ENCODE results near the gene FUT1. TPM values are rescaled to one million over a fixed set of nuclear protein-coding genes. Genes with fewer than 3 reads are reported as not detected.

FUT1 gene
- total RNA-seq, 1 donor from 2014 or later, result 4.3 TPM

DNA sequence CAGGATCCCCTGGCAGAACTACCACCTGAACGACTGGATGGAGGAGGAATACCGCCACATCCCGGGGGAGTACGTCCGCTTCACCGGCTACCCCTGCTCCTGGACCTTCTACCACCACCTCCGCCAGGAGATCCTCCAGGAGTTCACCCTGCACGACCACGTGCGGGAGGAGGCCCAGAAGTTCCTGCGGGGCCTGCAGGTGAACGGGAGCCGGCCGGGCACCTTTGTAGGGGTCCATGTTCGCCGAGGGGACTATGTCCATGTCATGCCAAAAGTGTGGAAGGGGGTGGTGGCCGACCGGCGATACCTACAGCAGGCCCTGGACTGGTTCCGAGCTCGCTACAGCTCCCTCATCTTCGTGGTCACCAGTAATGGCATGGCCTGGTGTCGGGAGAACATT lies 49.1 kb downstream of the FUT1 start:
- peaks cover 6% of the 10 kb centered on the region for H3K27me3 Mint-ChIP-seq (ENCODE audit: low read depth)
- no peak for DNase-seq (ENCODE audit: low spot score in 2 of 2, unreplicated experiment in 2 of 2)
- H3K36me3 Mint-ChIP-seq, result peaks cover 43% of the 10 kb centered on the region
- no peak overlapping the region for H3K27ac Mint-ChIP-seq
- H3K4me1 Mint-ChIP-seq, result peaks cover under 1% of the 10 kb centered on the region
- TF ChIP-seq, protein P1, sequence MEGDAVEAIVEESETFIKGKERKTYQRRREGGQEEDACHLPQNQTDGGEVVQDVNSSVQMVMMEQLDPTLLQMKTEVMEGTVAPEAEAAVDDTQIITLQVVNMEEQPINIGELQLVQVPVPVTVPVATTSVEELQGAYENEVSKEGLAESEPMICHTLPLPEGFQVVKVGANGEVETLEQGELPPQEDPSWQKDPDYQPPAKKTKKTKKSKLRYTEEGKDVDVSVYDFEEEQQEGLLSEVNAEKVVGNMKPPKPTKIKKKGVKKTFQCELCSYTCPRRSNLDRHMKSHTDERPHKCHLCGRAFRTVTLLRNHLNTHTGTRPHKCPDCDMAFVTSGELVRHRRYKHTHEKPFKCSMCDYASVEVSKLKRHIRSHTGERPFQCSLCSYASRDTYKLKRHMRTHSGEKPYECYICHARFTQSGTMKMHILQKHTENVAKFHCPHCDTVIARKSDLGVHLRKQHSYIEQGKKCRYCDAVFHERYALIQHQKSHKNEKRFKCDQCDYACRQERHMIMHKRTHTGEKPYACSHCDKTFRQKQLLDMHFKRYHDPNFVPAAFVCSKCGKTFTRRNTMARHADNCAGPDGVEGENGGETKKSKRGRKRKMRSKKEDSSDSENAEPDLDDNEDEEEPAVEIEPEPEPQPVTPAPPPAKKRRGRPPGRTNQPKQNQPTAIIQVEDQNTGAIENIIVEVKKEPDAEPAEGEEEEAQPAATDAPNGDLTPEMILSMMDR (IDR thresholded peaks at IDR 0.05; ENCODE audit: unreplicated experiment), result no peak
- H3K4me3 Mint-ChIP-seq, result no peak overlapping the region
- no peaks in the 10 kb centered on the region for H3K9me3 Mint-ChIP-seq

DNA sequence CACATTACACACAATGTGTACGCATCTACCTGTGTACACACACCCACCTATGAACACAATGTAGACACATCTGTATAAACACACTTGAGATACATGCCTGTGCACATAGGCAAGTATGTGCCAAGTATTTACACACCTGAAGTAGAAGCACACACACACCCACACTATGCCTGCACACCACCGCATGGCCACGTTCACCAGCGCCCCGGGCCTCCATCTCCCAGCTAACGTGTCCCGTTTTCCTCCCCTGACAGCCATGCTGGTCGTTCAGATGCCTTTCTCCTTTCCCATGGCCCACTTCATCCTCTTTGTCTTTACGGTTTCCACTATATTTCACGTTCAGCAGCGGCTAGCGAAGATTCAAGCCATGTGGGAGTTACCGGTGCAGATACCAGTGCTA lies 49.7 kb downstream of the FUT1 start:
- Mint-ChIP-seq H3K27ac (no peak overlapping the region), H3K9me3 (no peaks in the 10 kb centered on the region), H3K36me3 (peaks cover 43% of the 10 kb centered on the region), H3K4me3 (no peak overlapping the region), H3K4me1 (peaks cover 3% of the 10 kb centered on the region), H3K27me3 (ENCODE audit: low read depth) (peaks cover 10% of the 10 kb centered on the region)
- DNase-seq (ENCODE audit: low spot score in 2 of 2, unreplicated experiment in 2 of 2), result no peak
- TF ChIP-seq, protein P1 (IDR thresholded peaks at IDR 0.05; ENCODE audit: unreplicated experiment), result no peak

DNA sequence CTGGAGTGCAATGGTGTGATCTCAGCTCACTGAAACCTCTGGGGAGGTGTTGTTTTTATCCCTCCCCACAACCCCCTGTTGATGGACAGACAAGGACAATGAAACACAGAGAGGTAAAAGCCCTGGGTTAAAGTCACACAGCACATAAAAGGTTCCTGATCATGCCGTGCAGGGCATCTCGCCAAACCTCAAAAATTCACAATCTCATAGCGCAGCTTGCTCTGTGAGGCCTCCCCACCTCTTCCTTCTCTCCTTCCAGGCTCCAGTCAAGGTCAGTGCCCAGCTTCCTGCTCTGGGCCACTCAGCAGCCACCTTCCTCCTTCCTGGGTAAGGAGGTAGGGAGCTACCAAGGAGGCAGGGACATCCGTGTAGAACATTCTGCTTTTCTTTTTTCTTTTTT lies 54.4 kb downstream of the FUT1 start:
- Mint-ChIP-seq H3K27ac (no peak overlapping the region), H3K36me3 (peaks cover 24% of the 10 kb centered on the region), H3K4me1 (peaks cover 15% of the 10 kb centered on the region), H3K27me3 (ENCODE audit: low read depth) (peaks cover 42% of the 10 kb centered on the region), H3K9me3 (no peaks in the 10 kb centered on the region), H3K4me3 (no peak overlapping the region)
- TF ChIP-seq, protein P1 (IDR thresholded peaks at IDR 0.05; ENCODE audit: unreplicated experiment), result no peak
- DNase-seq (ENCODE audit: low spot score in 2 of 2, unreplicated experiment in 2 of 2), result no peak

Other genes starting within 250 kb of the FUT1 start
- gene LMTK3, start 240.8 kb downstream of the FUT1 start, total RNA-seq, result 19.4 to 21.3 TPM (median 20.4 TPM) in 3 replicates
- 0.64 to 0.79 TPM (median 0.74 TPM) in 3 replicates for gene SULT2B1, start 200.5 kb downstream of the FUT1 start, total RNA-seq
- not detected in 3 replicates for gene SPACA4, start 145.9 kb downstream of the FUT1 start, total RNA-seq
- gene FAM83E, start 137.6 kb downstream of the FUT1 start, total RNA-seq, result 2.5 to 3.9 TPM (median 3.7 TPM) in 3 replicates
- gene RPL18, start 133.5 kb downstream of the FUT1 start, total RNA-seq, result 1,586 to 1,657 TPM (median 1,644 TPM) in 3 replicates
- 25.3 to 28.6 TPM (median 27.7 TPM) in 3 replicates for gene SPHK2, start 133.1 kb downstream of the FUT1 start, total RNA-seq
- 11.5 to 13.2 TPM (median 13.1 TPM) in 3 replicates for gene DBP, start 115.3 kb downstream of the FUT1 start, total RNA-seq
- gene CA11, start 106.5 kb downstream of the FUT1 start, total RNA-seq, result 48.2 to 55.0 TPM (median 53.1 TPM) in 3 replicates
- 6.8 to 7.3 TPM (median 7.1 TPM) in 3 replicates for gene NTN5, start 79.6 kb downstream of the FUT1 start, total RNA-seq
- gene FUT2, start 56.7 kb downstream of the FUT1 start, total RNA-seq, result 0.20 TPM in 1 of 3 replicates, not detected in the others
- 5.8 to 6.5 TPM (median 6.0 TPM) in 3 replicates for gene MAMSTR, start 32.9 kb downstream of the FUT1 start, total RNA-seq
- gene RASIP1, start 12.0 kb downstream of the FUT1 start, total RNA-seq, result 1.4 to 2.1 TPM (median 1.5 TPM) in 3 replicates
- gene IZUMO1, start 5.7 kb downstream of the FUT1 start, total RNA-seq, result 0.45 to 0.80 TPM (median 0.49 TPM) in 3 replicates
- not detected in 3 replicates for gene FGF21, start 2.9 kb upstream of the FUT1 start, total RNA-seq
- gene BCAT2, start 58.4 kb upstream of the FUT1 start, total RNA-seq, result 45.3 to 47.3 TPM (median 45.7 TPM) in 3 replicates
- gene HSD17B14, start 83.8 kb upstream of the FUT1 start, total RNA-seq, result 22.9 to 29.6 TPM (median 27.1 TPM) in 3 replicates
- 25.7 to 28.6 TPM (median 26.9 TPM) in 3 replicates for gene PLEKHA4, start 116.0 kb upstream of the FUT1 start, total RNA-seq
- 158 to 170 TPM (median 158 TPM) in 3 replicates for gene PPP1R15A, start 119.8 kb upstream of the FUT1 start, total RNA-seq
- gene TULP2, start 146.1 kb upstream of the FUT1 start, total RNA-seq, result 0.38 to 1.4 TPM (median 0.84 TPM) in 3 replicates
- 152 to 159 TPM (median 159 TPM) in 3 replicates for gene NUCB1, start 147.7 kb upstream of the FUT1 start, total RNA-seq
- 2.3 to 3.5 TPM (median 3.2 TPM) in 3 replicates for gene DHDH, start 181.1 kb upstream of the FUT1 start, total RNA-seq
- 119 to 129 TPM (median 119 TPM) in 3 replicates for gene BAX, start 202.2 kb upstream of the FUT1 start, total RNA-seq
- 1,022 to 1,078 TPM (median 1,064 TPM) in 3 replicates for gene FTL, start 212.7 kb upstream of the FUT1 start, total RNA-seq
- gene GYS1, start 240.7 kb upstream of the FUT1 start, total RNA-seq, result 53.6 to 60.5 TPM (median 58.8 TPM) in 3 replicates
- 62.2 to 67.5 TPM (median 64.2 TPM) in 3 replicates for gene RUVBL2, start 241.2 kb upstream of the FUT1 start, total RNA-seq